ENCODE data around the gene AGMO. TPM values are rescaled to one million over a fixed set of nuclear protein-coding genes. Genes with fewer than 3 reads are reported as not detected.

The AGMO gene
- total and polyA plus RNA-seq, 12 donors, result 0.05 to 0.34 (median 0.15) TPM; not detected in 7

DNA sequence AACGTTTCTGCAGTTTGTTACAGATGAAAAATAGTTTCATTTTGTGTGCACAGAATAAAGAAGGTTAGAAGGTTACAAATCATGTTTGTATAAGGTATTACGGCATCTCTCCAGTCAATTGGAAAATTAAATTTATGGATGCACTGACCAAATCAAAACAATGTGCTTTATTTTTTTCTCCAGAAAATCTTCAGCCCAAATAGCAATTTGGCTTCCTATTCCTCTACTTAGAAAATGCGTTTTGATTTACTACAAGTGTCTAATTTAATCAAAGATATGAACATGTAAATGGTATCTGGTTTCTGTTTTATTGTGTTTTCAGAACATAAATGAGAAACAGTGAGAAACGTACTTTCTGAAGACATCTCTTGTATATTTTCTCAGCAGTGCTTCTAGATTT is 63.4 kb downstream of the AGMO start:
- H3K4me1 ChIP-seq (replicated peaks in 1 of 2), result no peaks in the 10 kb centered on the region
- no peak for TF ChIP-seq POLR2A (IDR thresholded peaks at IDR 0.05)
- TF ChIP-seq, protein P1, sequence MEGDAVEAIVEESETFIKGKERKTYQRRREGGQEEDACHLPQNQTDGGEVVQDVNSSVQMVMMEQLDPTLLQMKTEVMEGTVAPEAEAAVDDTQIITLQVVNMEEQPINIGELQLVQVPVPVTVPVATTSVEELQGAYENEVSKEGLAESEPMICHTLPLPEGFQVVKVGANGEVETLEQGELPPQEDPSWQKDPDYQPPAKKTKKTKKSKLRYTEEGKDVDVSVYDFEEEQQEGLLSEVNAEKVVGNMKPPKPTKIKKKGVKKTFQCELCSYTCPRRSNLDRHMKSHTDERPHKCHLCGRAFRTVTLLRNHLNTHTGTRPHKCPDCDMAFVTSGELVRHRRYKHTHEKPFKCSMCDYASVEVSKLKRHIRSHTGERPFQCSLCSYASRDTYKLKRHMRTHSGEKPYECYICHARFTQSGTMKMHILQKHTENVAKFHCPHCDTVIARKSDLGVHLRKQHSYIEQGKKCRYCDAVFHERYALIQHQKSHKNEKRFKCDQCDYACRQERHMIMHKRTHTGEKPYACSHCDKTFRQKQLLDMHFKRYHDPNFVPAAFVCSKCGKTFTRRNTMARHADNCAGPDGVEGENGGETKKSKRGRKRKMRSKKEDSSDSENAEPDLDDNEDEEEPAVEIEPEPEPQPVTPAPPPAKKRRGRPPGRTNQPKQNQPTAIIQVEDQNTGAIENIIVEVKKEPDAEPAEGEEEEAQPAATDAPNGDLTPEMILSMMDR (IDR thresholded peaks at IDR 0.05), result no peak
- no peak for DNase-seq
- H3K27me3 ChIP-seq, result no peaks in the 10 kb centered on the region
- H3K36me3 ChIP-seq (replicated peaks in 1 of 2), result no peaks in the 10 kb centered on the region
- H3K27ac ChIP-seq, result no peak overlapping the region
- WGBS, 4 donors, result 36 to 51% (median 45%) methylated on average over 4 of the region's 4 CpGs
- intact Hi-C loops (cut with DNase I), result no loop called here
- no peak overlapping the region for H3K4me3 ChIP-seq
- H3K9me3 ChIP-seq (replicated peaks in 1 of 3), result no peaks in the 10 kb centered on the region

DNA sequence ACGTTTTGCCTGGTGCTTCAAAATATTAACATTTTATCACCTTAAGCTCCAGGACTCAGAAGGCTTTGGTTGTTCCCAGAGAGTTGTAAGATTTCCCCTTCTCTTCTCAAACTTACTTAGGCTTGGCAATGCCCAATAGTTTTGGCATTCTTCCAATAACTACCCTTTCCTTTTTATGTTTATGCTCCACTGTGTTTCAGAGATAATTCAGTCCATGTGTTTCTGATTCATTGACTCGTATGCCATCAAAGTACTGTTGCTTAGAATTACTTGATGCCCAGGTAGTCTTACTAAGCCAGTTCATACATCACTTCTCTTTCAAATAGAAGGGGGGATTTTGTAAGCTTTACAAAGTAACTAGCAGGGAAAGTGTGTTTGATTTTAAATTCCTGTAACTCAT is 66.6 kb downstream of the AGMO start:
- intact Hi-C loops (cut with DNase I), result no loop called here
- no peak overlapping the region for H3K4me3 ChIP-seq
- no peak for DNase-seq
- no peak for TF ChIP-seq POLR2A (IDR thresholded peaks at IDR 0.05)
- TF ChIP-seq, protein P1 (IDR thresholded peaks at IDR 0.05), result no peak
- H3K36me3 ChIP-seq (replicated peaks in 1 of 2), result no peaks in the 10 kb centered on the region
- 45 to 65% (median 62%) methylated on average over 2 of the region's 2 CpGs for WGBS, 4 donors
- H3K9me3 ChIP-seq (replicated peaks in 1 of 3), result no peaks in the 10 kb centered on the region
- no peak overlapping the region for H3K27ac ChIP-seq
- H3K4me1 ChIP-seq (replicated peaks in 1 of 2), result no peaks in the 10 kb centered on the region
- H3K27me3 ChIP-seq, result no peaks in the 10 kb centered on the region

DNA sequence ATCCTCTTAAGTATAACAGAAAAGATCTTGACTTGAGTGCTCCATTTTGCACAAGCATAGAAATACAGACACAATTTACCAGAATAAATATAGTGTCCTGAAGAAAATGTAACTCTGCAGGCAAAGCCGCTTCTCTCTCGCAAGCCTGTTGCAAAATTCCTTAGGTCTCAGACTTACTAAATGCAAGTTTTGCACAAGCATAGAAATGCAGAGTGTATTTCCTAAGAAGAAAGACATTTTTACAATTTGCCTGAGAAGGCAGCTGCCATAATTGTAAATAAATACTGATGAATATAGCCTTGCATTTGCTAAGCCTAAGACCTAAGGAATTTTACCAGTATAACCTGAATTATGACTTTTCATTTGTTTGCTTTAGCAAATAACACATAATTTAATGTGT is 67.1 kb downstream of the AGMO start:
- no peak for TF ChIP-seq POLR2A (IDR thresholded peaks at IDR 0.05)
- TF ChIP-seq, protein P1 (IDR thresholded peaks at IDR 0.05), result no peak
- no peaks in the 10 kb centered on the region for H3K4me1 ChIP-seq (replicated peaks in 1 of 2)
- H3K27ac ChIP-seq, result no peak overlapping the region
- H3K36me3 ChIP-seq (replicated peaks in 1 of 2), result no peaks in the 10 kb centered on the region
- H3K4me3 ChIP-seq, result no peak overlapping the region
- intact Hi-C loops (cut with DNase I), result no loop called here
- H3K27me3 ChIP-seq, result no peaks in the 10 kb centered on the region
- no peaks in the 10 kb centered on the region for H3K9me3 ChIP-seq (replicated peaks in 1 of 3)
- no peak for DNase-seq
- WGBS, 4 donors, result 45 to 95% (median 67%) methylated on average over 2 of the region's 2 CpGs

DNA sequence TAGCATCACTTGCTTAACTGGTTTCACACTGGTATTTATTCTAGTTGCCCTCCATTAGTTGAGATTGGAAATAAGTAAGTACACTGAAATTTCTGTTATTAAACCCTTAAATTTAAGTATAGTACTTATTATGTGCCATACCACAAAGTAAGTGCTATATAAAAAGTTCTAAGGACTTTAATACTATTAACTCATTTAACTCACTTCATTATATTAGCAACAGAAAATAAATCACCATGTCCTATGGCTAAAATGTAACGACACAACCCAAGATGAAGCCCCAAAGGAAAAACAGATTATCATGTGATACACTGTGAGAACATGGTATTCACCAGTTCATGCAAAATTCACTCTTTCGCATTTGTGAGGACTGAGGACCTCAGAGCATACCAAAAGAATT is 70.5 kb downstream of the AGMO start:
- H3K4me3 ChIP-seq, result no peak overlapping the region

More for the DNA sequence above, 70.5 kb downstream of the AGMO start:
- no peaks in the 10 kb centered on the region for H3K9me3 ChIP-seq (replicated peaks in 1 of 3)
- WGBS, 4 donors, result 48 to 84% (median 71%) methylated on average over 2 of the region's 2 CpGs
- DNase-seq, result no peak
- H3K27me3 ChIP-seq, result no peaks in the 10 kb centered on the region
- no peaks in the 10 kb centered on the region for H3K4me1 ChIP-seq (replicated peaks in 1 of 2)
- no peak overlapping the region for H3K27ac ChIP-seq
- intact Hi-C loops (cut with DNase I), result no loop called here
- H3K36me3 ChIP-seq (replicated peaks in 1 of 2), result no peaks in the 10 kb centered on the region
- TF ChIP-seq, protein P1 (IDR thresholded peaks at IDR 0.05), result no peak
- TF ChIP-seq POLR2A (IDR thresholded peaks at IDR 0.05), result no peak
